CD4-positive, alpha-beta memory T cell (primary cell): ENCODE measurements around the gene GPR27. TPM values are rescaled to one million over a fixed set of nuclear protein-coding genes. Genes with fewer than 3 reads are reported as not detected.

Source experiments
- CTCF ChIA-PET: fragments of 350-600 bp; sonication (Branson Sonifier 250); formaldehyde crosslinking; loops from one replicate; lab custom pipeline; 2021; ENCODE audit warnings: inconsistent platforms; ENCODE audit not compliant: partially characterized antibody; lab: Charles Lee
- POLR2A ChIA-PET: fragments of 350-600 bp; sonication (Branson Sonifier 250); formaldehyde crosslinking; loops from one replicate; lab custom pipeline; 2021; ENCODE audit not compliant: partially characterized antibody; lab: Charles Lee
- DNase-seq, 5 donors: peaks; one replicate each; pipeline versions ENCODE4 v3.0.0 to v3.0.0-alpha.2; 2020 to 2022; ENCODE audit warnings: mixed read lengths in 1 of 5
- H3K27ac ChIP-seq: one replicate; pipeline ENCODE4 v1.7.0; 2013; ENCODE audit warnings: low read depth, low read length
- H3K27me3 ChIP-seq: 2 replicates; pipeline ENCODE4 v1.7.0; 2013; ENCODE audit warnings: mild to moderate bottlenecking, low read length, moderate library complexity; ENCODE audit not compliant: insufficient read depth
- H3K36me3 ChIP-seq: 2 replicates; pipeline ENCODE4 v1.7.0; 2013; ENCODE audit warnings: mild to moderate bottlenecking, low read length, moderate library complexity; ENCODE audit not compliant: insufficient read depth
- H3K4me1 ChIP-seq: 2 replicates; pipeline ENCODE4 v1.7.0; 2013; ENCODE audit warnings: mild to moderate bottlenecking, low read length, moderate library complexity; ENCODE audit not compliant: insufficient read depth
- H3K4me3 ChIP-seq, 2 donors: one replicate each; pipeline ENCODE4 v1.7.0; 2013; ENCODE audit warnings: low read length in 2 of 2, mild to moderate bottlenecking in 1 of 2
- H3K9me3 ChIP-seq, 2 donors: one replicate each; pipeline ENCODE4 v1.7.0; 2013; ENCODE audit warnings: low read length in 2 of 2, control low read depth in 1 of 2; ENCODE audit not compliant: control insufficient read depth in 1 of 2
- H3K27ac Mint-ChIP-seq, 7 donors: one replicate each; pipeline ENCODE4 v1.8.0; 2020 to 2021; ENCODE audit warnings: mixed read lengths in 7 of 7, mild to moderate bottlenecking in 6 of 7, inconsistent platforms in 3 of 7, moderate library complexity in 3 of 7
- H3K27me3 Mint-ChIP-seq, 2 donors: one replicate each; pipeline ENCODE4 v1.8.0; 2020 to 2021; ENCODE audit warnings: mixed read lengths in 2 of 2
- H3K36me3 Mint-ChIP-seq, 2 donors: one replicate each; pipeline ENCODE4 v1.8.0; 2020 to 2021; ENCODE audit warnings: mixed read lengths in 2 of 2, inconsistent platforms in 1 of 2, mild to moderate bottlenecking in 1 of 2
- H3K4me1 Mint-ChIP-seq, 4 donors: one replicate each; pipeline ENCODE4 v1.8.0; 2020 to 2021; ENCODE audit warnings: mixed read lengths in 4 of 4, mild to moderate bottlenecking in 1 of 4
- H3K4me3 Mint-ChIP-seq, 8 donors: one replicate each; pipeline ENCODE4 v1.8.0; 2020 to 2021; ENCODE audit warnings: mixed read lengths in 8 of 8, mild to moderate bottlenecking in 7 of 8, moderate library complexity in 6 of 8, inconsistent platforms in 3 of 8
- H3K9me3 Mint-ChIP-seq, 8 donors: one replicate each; pipeline ENCODE4 v1.8.0; 2020 to 2021; ENCODE audit warnings: mixed read lengths in 8 of 8, mild to moderate bottlenecking in 5 of 8, inconsistent platforms in 3 of 8, moderate library complexity in 1 of 8
- intact Hi-C: fragments of 100-400 bp; cut with micrococcal nuclease; formaldehyde crosslinking; loops from one replicate; pipeline ENCODE4 v1.15.1; 2023
- polyA plus RNA-seq, 2 donors: library from polyadenylated mRNA; unstranded; fragments of 300-500 nt; fragmentation: Illumina TruSeq; gene quantifications; one replicate each; pipeline ENCODE4 v1.2.3, GENCODE V29; 2021
- total RNA-seq, 2 experiments: library from RNA; stranded (reverse); gene quantifications; one replicate each; pipeline ENCODE4 v1.2.3, GENCODE V29; 2021

GPR27 gene, protein sequence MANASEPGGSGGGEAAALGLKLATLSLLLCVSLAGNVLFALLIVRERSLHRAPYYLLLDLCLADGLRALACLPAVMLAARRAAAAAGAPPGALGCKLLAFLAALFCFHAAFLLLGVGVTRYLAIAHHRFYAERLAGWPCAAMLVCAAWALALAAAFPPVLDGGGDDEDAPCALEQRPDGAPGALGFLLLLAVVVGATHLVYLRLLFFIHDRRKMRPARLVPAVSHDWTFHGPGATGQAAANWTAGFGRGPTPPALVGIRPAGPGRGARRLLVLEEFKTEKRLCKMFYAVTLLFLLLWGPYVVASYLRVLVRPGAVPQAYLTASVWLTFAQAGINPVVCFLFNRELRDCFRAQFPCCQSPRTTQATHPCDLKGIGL
- total RNA-seq (under 1 TPM; 0.17 to 0.38 TPM), polyA plus RNA-seq (1 to 10 TPM in 1 of 2 donors, under 1 TPM in 1; 0.79 to 1.4 TPM)

DNA sequence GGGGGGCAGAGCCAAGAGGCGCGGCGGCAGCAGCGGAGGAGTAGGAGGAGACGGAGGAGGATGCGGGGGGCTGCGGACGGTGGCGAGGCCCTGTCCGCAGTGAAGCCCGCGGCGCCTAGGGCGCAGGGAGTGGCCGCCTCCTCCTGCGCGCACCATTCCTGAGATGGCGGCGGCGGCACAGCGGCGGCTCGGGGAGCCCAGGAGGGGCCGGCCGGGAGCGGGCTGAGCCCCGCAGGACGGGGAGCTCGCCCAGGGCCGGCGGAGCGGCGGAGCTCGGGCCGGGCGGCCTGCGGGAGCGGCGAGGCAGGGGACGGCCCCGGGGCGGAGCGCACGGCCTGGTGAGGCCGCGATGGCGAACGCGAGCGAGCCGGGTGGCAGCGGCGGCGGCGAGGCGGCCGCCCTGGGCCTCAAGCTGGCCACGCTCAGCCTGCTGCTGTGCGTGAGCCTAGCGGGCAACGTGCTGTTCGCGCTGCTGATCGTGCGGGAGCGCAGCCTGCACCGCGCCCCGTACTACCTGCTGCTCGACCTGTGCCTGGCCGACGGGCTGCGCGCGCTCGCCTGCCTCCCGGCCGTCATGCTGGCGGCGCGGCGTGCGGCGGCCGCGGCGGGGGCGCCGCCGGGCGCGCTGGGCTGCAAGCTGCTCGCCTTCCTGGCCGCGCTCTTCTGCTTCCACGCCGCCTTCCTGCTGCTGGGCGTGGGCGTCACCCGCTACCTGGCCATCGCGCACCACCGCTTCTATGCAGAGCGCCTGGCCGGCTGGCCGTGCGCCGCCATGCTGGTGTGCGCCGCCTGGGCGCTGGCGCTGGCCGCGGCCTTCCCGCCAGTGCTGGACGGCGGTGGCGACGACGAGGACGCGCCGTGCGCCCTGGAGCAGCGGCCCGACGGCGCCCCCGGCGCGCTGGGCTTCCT, at the start of gene GPR27:
TSS of gene GPR27 (plus strand) at position 155 of the 909 bp plus-strand sequence. CDS start at position 350, 195 bp downstream.
- DNase-seq: peak; percentile 20 to 45 (median 34)
- POLR2A ChIA-PET: no interaction called here
- peak within 1 kb of the TSS in 1 of 2 donors; percentile 10 for H3K4me3 ChIP-seq
- Mint-ChIP-seq H3K36me3 (peaks cover 0 to 3% of the 10 kb centered on the region in 2 donors), H3K9me3 (peaks cover 0 to 4% (median 0%) of the 10 kb centered on the region in 8 donors), H3K4me3 (peak within 1 kb of the TSS; percentile 31 to 84 (median 76)), H3K4me1 (peaks cover 3 to 9% (median 5%) of the 10 kb centered on the region in 4 donors), H3K27me3 (peaks cover 19 to 27% of the 10 kb centered on the region in 2 donors), H3K27ac (peak within 1 kb of the TSS in 1 of 7 donors; percentile 71)
- no peaks in the 10 kb centered on the region for H3K36me3 ChIP-seq
- H3K27ac ChIP-seq: no peak within 1 kb of the TSS
- H3K4me1 ChIP-seq: peaks cover 5% of the 10 kb centered on the region
- intact Hi-C loops: no loop called here
- H3K9me3 ChIP-seq: no peaks in the 10 kb centered on the region
- CTCF ChIA-PET: no interaction called here
- H3K27me3 ChIP-seq: peaks cover 12% of the 10 kb centered on the region

DNA sequence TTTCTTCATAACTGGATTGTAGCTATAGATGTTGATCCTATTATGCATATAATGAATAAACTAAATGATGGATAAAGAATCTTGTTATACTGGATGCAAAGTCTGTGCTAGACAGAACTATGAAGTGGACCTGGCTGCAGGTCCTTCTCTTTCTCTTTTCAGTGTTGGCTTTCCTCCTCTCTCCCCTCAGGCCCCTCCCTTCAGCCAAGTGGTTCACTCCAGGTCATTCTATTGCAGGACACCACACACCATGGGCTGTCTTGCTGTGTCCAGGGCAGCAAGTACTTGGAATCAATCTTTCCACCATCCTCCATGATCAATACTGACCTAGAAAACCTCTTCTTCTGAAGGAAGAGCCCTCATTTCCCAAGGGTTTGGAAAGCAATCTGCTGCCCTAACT, 48.7 kb upstream of the GPR27 start:
- Mint-ChIP-seq H3K4me3 (no peak overlapping the region), H3K9me3 (no peaks in the 10 kb centered on the region), H3K27ac (peak overlapping the region in 5 of 7 donors; percentile 85 to 90 (median 88)), H3K27me3 (no peaks in the 10 kb centered on the region), H3K36me3 (peaks cover 33 to 69% of the 10 kb centered on the region in 2 donors), H3K4me1 (peaks cover 69 to 88% (median 71%) of the 10 kb centered on the region in 4 donors)
- intact Hi-C loops: loop anchor here (5.0 kb wide), 1 partner anchor 123 kb away; the partner anchor contains the start of gene FOXP1
- Histone ChIP-seq H3K36me3 (peaks cover 28% of the 10 kb centered on the region), H3K4me3 (no peak overlapping the region), H3K4me1 (peaks cover 81% of the 10 kb centered on the region), H3K27me3 (no peaks in the 10 kb centered on the region), H3K9me3 (no peaks in the 10 kb centered on the region), H3K27ac (no peak overlapping the region)
- POLR2A ChIA-PET: interaction anchor here (1.0 to 4.8 kb wide), 4 partner anchors 9 to 24 kb away, joined by 3 to 27 read pairs (median 4); partner anchors contain the start of gene EIF4E3
- DNase-seq: no peak
- CTCF ChIA-PET: interaction anchor here (1.0 to 1.1 kb wide), 2 partner anchors 24 to 170 kb away, joined by 3 read pairs; no protein-coding TSS in a partner anchor

DNA sequence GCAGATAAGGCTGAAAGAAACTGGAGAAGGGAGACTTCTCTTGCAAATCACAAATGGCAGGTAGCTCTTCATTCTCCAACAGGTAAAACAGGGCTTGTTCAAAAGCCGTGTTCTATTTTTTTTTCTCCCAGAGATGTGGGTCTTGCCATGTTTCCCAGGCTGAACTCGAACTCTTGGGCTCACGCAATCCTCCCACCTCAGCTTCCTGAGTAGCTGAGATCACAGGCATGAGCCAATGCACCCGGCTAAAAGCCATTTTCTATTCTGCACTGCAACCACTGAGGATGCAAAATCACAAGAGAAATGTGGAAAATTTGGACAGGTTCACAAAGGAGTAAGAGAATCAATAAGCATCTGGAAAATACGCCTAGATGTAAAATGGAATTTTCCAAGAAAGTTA, 48.0 kb upstream of the GPR27 start:
- no peak overlapping the region for H3K27ac ChIP-seq
- H3K4me3 ChIP-seq: no peak overlapping the region
- no peaks in the 10 kb centered on the region for H3K27me3 ChIP-seq
- intact Hi-C loops: no loop called here
- H3K9me3 ChIP-seq: no peaks in the 10 kb centered on the region
- CTCF ChIA-PET: interaction anchor here (1.6 kb wide), 1 partner anchor 170 kb away, joined by 5 read pairs; no protein-coding TSS in a partner anchor
- Mint-ChIP-seq H3K27me3 (no peaks in the 10 kb centered on the region), H3K4me1 (peaks cover 74 to 94% (median 77%) of the 10 kb centered on the region in 4 donors), H3K4me3 (peak overlapping the region in 2 of 8 donors; percentile 2 to 13), H3K36me3 (peaks cover 33 to 73% of the 10 kb centered on the region in 2 donors), H3K9me3 (no peaks in the 10 kb centered on the region), H3K27ac (peak overlapping the region; percentile 19 to 88 (median 79))
- DNase-seq: no peak
- POLR2A ChIA-PET: no interaction called here
- H3K36me3 ChIP-seq: peaks cover 32% of the 10 kb centered on the region
- H3K4me1 ChIP-seq: peaks cover 87% of the 10 kb centered on the region

DNA sequence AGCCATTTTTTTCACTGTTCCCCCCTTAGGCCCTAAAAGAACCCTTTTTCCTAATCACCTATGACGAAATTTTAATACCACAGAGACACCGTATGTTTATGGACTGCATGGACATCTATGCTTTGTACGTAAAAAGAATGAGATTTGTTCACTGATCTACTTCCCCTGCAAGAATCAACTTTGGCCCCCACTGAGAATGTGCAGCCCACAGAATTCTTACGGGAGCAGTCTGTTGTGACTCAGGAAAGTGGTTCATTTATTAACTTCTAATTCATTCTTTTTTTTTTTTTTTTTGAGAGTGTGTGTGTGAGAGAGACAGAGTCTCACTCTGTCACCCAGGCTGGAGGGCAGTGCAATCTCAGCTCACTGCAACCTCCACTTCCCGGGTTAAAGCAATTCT, 46.1 kb upstream of the GPR27 start:
- Histone ChIP-seq H3K9me3 (no peaks in the 10 kb centered on the region), H3K4me1 (peaks cover 87% of the 10 kb centered on the region), H3K27me3 (no peaks in the 10 kb centered on the region), H3K27ac (no peak overlapping the region), H3K4me3 (no peak overlapping the region), H3K36me3 (peaks cover 32% of the 10 kb centered on the region)
- CTCF ChIA-PET: no interaction called here
- no peak for DNase-seq
- Mint-ChIP-seq H3K27me3 (no peaks in the 10 kb centered on the region), H3K4me1 (peaks cover 67 to 92% (median 75%) of the 10 kb centered on the region in 4 donors), H3K4me3 (no peak overlapping the region), H3K9me3 (no peaks in the 10 kb centered on the region), H3K36me3 (peaks cover 33 to 70% of the 10 kb centered on the region in 2 donors), H3K27ac (peak overlapping the region in 2 of 7 donors; percentile 57 to 63)
- intact Hi-C loops: no loop called here
- POLR2A ChIA-PET: no interaction called here

DNA sequence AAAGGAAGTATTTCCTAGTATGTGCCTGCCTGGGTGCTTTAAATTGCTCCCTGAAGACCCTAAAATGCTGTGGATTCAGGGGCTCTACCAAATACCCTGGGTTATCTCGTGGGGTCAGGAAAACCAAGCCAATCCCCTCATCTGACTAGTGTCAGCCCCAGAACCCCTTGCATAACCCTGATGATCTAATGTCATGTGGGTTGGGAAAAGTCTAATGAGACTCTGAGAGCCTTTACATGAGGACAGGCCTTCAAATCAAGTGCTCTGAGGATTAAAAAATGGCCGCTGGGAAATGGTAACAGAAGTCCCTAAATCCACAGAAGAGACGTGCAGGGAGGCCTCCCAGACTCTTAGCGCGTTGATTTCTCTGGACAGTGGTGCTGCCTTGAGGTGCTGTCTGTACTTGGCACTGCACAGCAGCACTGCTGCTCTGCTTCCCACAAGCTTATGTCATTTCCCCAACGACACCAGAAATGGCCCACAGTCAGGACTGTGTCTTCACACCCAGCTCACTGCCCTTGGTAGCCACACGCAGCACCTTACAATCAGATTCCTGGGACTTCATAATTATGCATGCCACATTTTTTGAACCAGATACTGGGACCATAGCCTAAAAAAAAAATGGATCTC, 45.1 kb upstream of the GPR27 start:
- Mint-ChIP-seq H3K36me3 (peaks cover 33 to 69% of the 10 kb centered on the region in 2 donors), H3K27me3 (no peaks in the 10 kb centered on the region), H3K27ac (peak overlapping the region in 5 of 7 donors; percentile 4 to 72 (median 39)), H3K4me1 (peaks cover 67 to 92% (median 74%) of the 10 kb centered on the region in 4 donors), H3K9me3 (no peaks in the 10 kb centered on the region), H3K4me3 (no peak overlapping the region)
- no peak for DNase-seq
- H3K27ac ChIP-seq: no peak overlapping the region
- no peak overlapping the region for H3K4me3 ChIP-seq
- H3K9me3 ChIP-seq: no peaks in the 10 kb centered on the region
- peaks cover 87% of the 10 kb centered on the region for H3K4me1 ChIP-seq
- intact Hi-C loops: no loop called here
- ChIA-PET POLR2A (no interaction called here), CTCF (interaction anchor here (0.7 to 4.4 kb wide), 5 partner anchors 14 to 446 kb away, joined by 3 to 65 read pairs (median 4); no protein-coding TSS in a partner anchor)
- H3K36me3 ChIP-seq: peaks cover 32% of the 10 kb centered on the region
- no peaks in the 10 kb centered on the region for H3K27me3 ChIP-seq

DNA sequence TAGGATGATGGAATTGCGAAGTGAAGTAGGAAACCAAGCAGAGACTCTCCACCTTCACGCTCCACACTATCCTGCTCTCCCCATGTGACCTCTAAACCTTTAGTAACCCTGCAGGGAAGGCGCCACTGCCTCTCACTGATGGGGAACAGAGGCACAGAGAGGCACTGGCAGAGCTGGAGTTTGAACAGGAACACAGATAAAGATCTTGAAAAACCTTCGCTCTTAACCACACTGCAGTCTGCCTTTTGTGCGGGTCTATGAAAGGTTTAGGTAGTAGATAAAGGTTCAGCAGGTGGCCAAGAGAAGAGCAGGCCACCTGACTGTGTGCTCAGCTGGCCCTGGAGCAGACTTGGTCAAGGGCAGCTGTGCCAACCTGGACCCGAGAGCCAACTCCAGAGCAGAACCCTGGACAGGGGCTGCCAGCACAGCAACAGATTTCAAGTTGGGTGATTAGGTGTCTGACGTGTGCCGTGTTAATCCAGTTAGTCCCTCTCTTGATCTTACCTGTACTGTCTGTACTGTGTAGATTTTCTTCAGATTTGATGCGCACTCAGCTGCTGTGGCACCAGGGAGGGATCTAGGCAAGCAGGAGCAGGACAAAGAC, 43.6 kb upstream of the GPR27 start:
- no peak overlapping the region for H3K27ac ChIP-seq
- ChIA-PET POLR2A (no interaction called here), CTCF (interaction anchor here (1.0 to 5.5 kb wide), 8 partner anchors 10 to 956 kb away, joined by 3 to 100 read pairs (median 20); partner anchors contain the start of gene EIF4E3)
- no peaks in the 10 kb centered on the region for H3K9me3 ChIP-seq
- Mint-ChIP-seq H3K4me3 (peak overlapping the region in 7 of 8 donors; percentile 47 to 71 (median 53)), H3K9me3 (no peaks in the 10 kb centered on the region), H3K27me3 (no peaks in the 10 kb centered on the region), H3K4me1 (peaks cover 67 to 92% (median 75%) of the 10 kb centered on the region in 4 donors), H3K27ac (peak overlapping the region; percentile 58 to 83 (median 81)), H3K36me3 (peaks cover 20 to 61% of the 10 kb centered on the region in 2 donors)
- H3K4me3 ChIP-seq: no peak overlapping the region
- peaks cover 28% of the 10 kb centered on the region for H3K36me3 ChIP-seq
- DNase-seq: peak in 1 of 5 donors; percentile 53
- H3K4me1 ChIP-seq: peaks cover 87% of the 10 kb centered on the region
- no peaks in the 10 kb centered on the region for H3K27me3 ChIP-seq
- intact Hi-C loops: loop anchor here (2.0 kb wide), 1 partner anchor 1113 kb away; no protein-coding TSS in a partner anchor
